Ammon's horn (tissue), 1 donor: Measurements from ENCODE around the gene KASH5.
A peak's percentile ranks its signal among the peaks of the same experiment; 100 is the strongest.
"Not testable (repeated sequence)": the region's sequence is repeated elsewhere in the genome, so short reads cannot be mapped to it uniquely, and the experiment has no call there.

ENCODE experiments used
- DNase-seq: peaks from one replicate; pipeline ENCODE4 v3.0.0-alpha.2; 2016; ENCODE audit warnings: low spot score

Gene KASH5

GRCh38 chr19:49436381-49437017, 48.5 kb downstream of the KASH5 start:
- no peak for DNase-seq

- DNase-seq: peak; percentile 62
Observed at GRCh38 chr19:49437231-49437630, 49.2 kb downstream of the KASH5 start.

DNA sequence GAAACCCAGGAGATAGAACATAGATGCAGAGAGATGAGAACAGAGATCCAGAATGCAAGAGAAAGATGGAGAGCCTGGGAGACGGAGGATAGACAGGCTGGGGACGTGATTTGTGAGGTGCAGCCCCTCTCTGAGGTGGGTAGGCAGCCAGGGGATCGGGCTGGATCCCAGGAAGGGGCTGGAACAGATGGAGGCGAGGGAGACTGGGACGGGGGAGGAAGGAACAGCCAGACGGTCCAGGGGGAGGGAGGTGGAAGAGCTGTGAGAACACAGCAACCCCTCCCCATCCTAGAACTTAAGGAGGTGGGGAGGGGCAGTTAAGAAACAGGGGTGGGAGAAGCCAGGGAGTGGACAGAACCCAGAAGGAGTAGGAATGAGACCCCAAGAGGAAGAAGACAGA, 50.2 kb downstream of the KASH5 start:
- DNase-seq: peak; percentile 58

DNA sequence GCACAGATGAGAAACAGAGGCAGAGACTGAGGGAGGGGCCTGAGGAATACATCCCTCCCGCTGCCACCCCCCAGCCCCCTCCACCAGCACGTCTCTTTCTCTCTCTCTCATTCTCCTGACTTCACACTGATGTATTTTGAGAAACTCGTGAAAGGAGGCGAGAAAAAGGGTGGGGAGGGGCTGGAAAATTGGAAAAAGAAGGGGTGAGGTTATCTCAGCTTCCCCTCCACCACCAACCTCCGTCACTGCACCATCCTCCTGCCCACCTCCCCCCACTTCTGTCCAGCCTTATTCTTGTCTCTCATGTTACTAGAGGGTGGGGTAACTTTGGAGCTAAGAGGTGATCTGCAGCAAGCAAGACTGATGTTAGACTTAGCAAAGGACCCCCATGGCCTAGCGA, 51.8 kb downstream of the KASH5 start:
- no peak for DNase-seq

GRCh38 chr19:49440439-49441209, 52.6 kb downstream of the KASH5 start:
- no peak for DNase-seq

GRCh38 chr19:49441210-49441959, 53.3 kb downstream of the KASH5 start, which contains the start of gene SLC17A7:
Gene SLC17A7, minus strand, starts transcription at chr19:49441527. Its CDS starts 148 bp downstream, at chr19:49441379.
- no peak for DNase-seq

DNA sequence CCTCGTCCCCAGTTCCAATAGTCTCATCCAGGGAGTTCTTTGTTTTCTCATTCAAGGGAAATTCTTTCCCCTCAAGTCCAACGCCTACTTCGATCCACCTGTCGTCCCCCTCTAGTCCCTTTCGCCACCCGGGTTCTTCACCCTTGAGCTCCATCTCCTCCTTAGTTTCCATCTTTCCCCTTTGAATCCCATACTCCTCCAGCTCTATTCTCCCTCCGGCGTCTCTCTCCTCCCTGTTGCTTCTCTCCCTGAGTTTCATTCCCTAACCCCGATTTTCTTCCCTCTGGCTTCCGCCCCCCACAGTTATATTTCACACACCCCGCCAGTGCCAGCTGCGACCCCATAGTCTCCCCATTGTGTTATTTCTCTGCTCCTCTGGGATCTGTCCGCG, 53.9 kb downstream of the KASH5 start:
- DNase-seq: no peak

DNA sequence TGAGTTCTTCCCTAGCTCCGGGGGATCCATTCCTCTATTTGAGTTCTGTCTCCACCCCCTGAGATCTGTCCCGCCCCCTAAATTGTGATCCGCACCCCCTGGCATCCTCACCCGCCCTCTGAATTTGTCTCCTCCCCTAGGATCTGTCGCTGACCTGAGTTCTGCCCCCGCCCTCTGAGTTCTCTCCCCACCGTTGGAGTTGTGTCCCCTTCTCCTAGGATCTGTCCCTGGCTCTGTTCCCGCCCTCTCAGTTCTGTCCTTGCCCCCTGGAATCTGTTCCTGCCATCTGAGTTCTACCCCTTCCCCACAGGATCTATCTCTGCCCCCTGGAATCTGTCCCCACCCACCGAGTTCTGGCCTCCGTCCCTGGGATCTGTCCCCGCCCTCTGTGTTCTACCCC, 54.3 kb downstream of the KASH5 start:
- peak; percentile 52 for DNase-seq

DNA sequence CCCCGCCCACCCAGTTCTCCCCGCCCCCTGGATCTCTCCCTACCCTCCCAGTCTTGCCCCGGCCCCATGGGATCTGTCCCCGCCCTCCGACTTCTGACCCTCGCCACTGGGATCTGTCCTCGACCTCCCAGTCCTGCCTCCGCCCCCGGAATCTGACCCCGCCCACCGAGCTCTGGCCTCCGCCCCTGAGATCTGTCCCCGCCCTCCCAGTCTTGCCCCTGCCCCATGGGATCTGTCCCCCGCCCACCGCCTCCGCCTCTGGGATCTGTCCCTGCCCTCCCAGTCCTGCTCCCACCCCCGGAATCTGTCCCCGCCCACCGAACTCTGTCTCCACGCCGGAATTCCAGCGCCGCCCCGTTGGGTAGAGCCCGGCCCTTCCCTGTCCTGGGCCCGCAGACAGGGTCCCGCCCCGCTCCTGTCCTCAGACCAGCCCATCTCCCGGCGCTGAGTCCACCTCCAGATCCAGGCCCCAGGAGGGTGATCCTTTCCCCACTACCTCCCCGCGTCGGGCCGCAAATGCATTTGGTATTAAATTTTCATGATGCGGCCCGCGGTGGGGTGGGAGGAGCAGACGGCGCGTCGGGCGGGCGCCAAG, 54.8 kb downstream of the KASH5 start:
- DNase-seq: no peak

DNA sequence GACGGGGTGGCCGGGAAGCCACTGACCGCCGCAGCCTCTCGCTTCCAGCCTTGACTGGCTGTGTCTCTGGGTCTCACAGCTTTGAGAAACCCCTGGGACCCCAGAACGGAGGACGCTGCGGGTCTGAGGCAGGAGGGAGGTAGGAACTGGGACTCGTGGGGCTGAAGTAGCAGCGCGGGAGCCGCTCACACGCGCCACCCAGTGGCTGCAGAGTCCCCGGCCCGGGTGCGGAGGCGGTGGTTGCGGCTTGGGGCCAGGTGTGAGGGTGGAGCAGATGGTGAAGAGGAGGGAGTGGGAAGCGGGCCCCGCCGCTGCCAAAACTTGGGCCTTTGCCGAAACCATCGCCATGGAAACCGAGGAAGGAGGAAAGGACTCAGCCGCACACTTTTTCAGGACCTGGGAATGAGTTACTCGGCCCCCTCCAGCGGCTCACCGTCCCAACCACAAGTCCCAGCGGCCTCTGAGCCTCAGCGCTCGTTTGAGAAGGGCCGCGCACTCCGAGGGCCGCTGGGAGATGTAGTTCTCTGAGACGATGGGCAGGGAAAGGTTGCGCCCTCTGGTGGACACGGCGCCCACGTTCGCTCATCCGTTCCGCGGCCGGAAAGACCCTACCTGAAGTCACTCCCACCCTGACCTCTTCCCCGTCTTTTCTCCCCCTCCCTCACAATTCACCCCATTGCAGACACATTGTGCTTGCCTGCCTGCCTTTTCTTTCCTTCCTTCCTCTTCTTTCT, 55.5 kb downstream of the KASH5 start:
- DNase-seq: peak; percentile 98

DNA sequence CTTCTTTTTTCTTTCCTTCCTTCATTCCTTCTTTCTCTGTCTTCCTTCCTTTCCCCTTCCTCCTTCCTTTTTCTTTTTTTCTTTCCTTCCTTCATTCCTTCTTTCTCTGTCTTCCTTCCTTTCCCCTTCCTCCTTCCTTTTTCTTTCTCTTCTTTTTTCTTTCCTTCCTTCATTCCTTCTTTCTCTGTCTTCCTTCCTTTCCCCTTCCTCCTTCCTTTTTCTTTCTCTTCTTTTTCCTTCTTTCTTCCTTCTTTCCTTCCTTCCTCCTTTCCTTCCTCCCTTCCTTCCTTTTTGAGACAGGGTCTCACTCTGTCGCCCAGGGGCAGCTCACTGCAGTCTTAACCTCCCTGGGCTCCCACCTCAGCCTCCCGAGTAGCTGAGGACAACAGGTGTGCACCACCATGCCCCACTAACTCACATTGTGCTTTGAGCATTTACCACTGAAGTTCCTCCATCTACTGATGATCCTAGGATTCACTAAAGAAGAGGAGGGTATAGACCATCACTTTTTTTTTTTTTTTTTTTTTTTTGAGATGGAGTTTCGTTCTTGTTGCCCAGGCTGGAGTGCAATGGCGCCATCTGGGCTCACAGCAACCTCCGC, 56.2 kb downstream of the KASH5 start:
- not testable (repeated sequence) for DNase-seq

- DNase-seq: no peak
Observed at GRCh38 chr19:49445997-49446396, 57.9 kb downstream of the KASH5 start.

DNA sequence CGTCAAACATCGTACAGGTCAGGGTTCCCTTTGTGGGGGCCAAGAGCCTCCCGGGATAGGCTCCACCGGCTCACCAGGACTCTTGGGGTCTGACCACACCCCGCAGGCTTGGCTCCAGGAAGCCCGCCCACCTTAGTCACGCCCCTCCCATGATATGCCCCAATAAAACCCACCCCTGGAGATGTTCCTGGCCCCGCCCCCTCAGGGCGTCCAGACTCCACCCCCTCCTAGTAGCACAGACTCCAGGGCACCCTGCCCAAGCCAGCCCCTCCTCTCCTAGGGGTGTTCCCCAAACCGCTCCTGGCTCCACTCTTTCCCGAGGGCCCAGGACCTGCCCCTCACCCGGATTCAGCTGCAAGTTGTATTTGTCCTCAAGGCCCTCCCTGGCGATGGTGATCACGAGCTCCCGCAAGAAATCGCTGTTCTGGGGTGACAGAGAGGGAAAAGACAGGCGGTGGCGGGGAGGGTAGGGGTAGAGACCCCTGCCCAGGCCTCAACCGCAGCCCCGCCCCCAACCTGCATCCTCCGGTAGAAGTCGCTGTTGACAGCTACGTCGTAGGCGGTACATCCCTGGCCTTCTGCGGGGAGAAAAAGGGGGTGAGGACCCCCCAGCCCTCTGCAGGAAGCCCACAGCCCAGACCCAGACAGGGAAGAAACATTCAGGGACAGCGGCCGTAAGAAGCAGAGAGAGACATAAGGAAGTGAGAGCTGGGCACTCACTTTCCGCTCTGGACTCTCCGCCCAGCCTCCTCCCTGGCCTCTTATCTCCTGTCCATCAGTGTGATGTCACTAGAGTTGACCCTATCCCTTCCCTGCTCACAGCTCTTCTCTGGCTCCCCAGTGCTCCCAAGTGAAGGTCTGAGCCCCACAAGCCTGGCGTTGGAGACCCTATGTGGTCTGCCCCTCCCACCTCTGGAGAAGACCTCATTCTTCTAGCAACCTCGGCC, 59.7 kb downstream of the KASH5 start:
- no peak for DNase-seq

GRCh38 chr19:49448432-49448786, 60.4 kb downstream of the KASH5 start:
- DNase-seq: no peak

GRCh38 chr19:49450405-49450804, 62.4 kb downstream of the KASH5 start:
- DNase-seq: no peak

GRCh38 chr19:49451430-49452181, 63.6 kb downstream of the KASH5 start, which contains the start of gene PIH1D1:
Gene PIH1D1, minus strand, starts transcription at chr19:49451814. Its CDS starts 240 bp downstream, at chr19:49451574.
- peak; percentile 99 for DNase-seq

- DNase-seq: peak; percentile 99
Observed at GRCh38 chr19:49453013-49453756, 65.1 kb downstream of the KASH5 start, which contains the start of gene ALDH16A1. Gene ALDH16A1, plus strand, starts transcription at chr19:49453225. Its CDS starts 107 bp downstream, at chr19:49453332.

DNA sequence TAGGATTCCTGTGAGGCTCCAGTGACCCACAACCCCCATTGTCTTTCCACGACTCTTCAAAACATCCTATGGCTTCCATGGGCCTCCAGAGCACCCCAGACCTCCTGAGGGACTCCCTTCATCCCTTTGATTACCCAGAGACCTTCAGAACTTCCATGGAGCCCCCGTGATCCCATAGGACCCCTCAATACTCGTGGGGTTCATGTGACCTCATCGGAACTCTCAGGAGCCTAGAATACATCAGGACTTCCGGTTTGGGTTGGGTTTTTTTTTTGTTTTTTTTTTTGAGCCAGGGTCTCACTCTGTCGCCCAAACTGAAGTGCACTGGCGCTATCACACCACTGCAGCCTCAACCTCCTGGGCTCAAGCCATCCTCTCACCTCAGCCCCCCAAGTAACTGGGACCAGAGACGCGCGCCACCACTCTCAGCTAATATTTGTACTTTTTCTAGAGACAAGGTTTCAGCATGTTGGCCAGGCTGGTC, 65.8 kb downstream of the KASH5 start:
- DNase-seq: no peak
